Cardiac fibroblast (primary cell): Measurements from ENCODE around the gene ATXN1.
A peak's percentile ranks its signal among the peaks of the same experiment; 100 is the strongest.
"Not testable (repeated sequence)": the region's sequence is repeated elsewhere in the genome, so short reads cannot be mapped to it uniquely, and the experiment has no call there.

Experiments used
- DNase-seq, 2 donors: peaks; one replicate each; pipeline versions ENCODE4 v3.0.0 to v3.0.0-alpha.2; 2010; ENCODE audit warnings: low read depth in 2 of 2
- H3K4me3 ChIP-seq, 2 donors: replicated peaks in 1 of 2; 1 replicate in 1 of 2; 2 replicates in 1 of 2; pipeline ENCODE4 v1.5.1; 2011; ENCODE audit warnings: low read depth in 2 of 2, low read length in 2 of 2, mild to moderate bottlenecking in 2 of 2, moderate library complexity in 1 of 2
- CTCF ChIP-seq: IDR thresholded peaks from one replicate; pipeline ENCODE4 v1.5.1; 2011; ENCODE audit warnings: low read depth, mild to moderate bottlenecking, low read length, inconsistent platforms

The ATXN1 gene

GRCh38 chr6:16406966-16407365 lies 354.3 kb downstream of the ATXN1 start:
- no peak for TF ChIP-seq CTCF
- no peak overlapping the region for H3K4me3 ChIP-seq
- DNase-seq: no peak

- DNase-seq, H3K4me3 ChIP-seq: not testable (repeated sequence)
These were observed 354.7 kb downstream of the ATXN1 start for GRCh38 chr6:16406538-16406937.

GRCh38 chr6:16405375-16405774 lies 355.9 kb downstream of the ATXN1 start:
- TF ChIP-seq CTCF: no peak
- H3K4me3 ChIP-seq: no peak overlapping the region
- DNase-seq: peak in 1 of 2 donors; percentile 26

- no peak for DNase-seq
- no peak for TF ChIP-seq CTCF
- H3K4me3 ChIP-seq: no peak overlapping the region
These were observed 356.8 kb downstream of the ATXN1 start for GRCh38 chr6:16404456-16404855.

GRCh38 chr6:16403831-16404230 lies 357.4 kb downstream of the ATXN1 start:
- peak; percentile 32 to 33 for DNase-seq
- TF ChIP-seq CTCF: peak; percentile 24
- no peak overlapping the region for H3K4me3 ChIP-seq

- no peak overlapping the region for H3K4me3 ChIP-seq
- TF ChIP-seq CTCF: no peak
- peak in 1 of 2 donors; percentile 56 for DNase-seq
These were observed 358.7 kb downstream of the ATXN1 start for GRCh38 chr6:16402581-16402900.

GRCh38 chr6:16400248-16400760 lies 361.0 kb downstream of the ATXN1 start:
- no peak for DNase-seq
- no peak overlapping the region for H3K4me3 ChIP-seq
- no peak for TF ChIP-seq CTCF
